Measurements from ENCODE around the gene LYST. TPM values are rescaled to one million over a fixed set of nuclear protein-coding genes. Genes with fewer than 3 reads are reported as not detected.

Gene LYST
- polyA plus RNA-seq, 3 donors, result 46.3 to 128 (median 67.9) TPM

DNA sequence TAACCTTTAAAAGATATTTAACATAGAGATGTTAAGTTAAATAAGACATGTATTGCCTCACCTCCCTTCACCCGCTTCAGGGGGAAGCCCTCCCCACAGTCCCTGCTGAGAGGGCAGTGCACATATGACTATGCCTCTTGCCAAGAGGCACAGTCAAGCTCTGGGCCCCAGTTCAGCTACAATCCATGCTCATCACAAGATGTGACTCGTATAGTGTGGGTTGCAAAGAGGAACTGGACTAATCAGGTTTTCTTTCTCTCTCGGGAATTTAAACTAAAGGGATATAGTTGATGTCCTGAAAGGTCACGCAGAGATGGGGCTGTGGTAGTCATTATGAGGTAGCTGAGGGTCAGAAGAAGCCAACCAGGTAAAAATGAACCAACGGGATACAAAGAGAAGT is 35.6 kb downstream of the LYST start:
- Histone ChIP-seq H3K79me2 (ENCODE audit: insufficient read depth, low read length) (peaks cover 100% of the 10 kb centered on the region), H3K27me3 (ENCODE audit: control insufficient read depth in 2 of 2, insufficient read depth in 2 of 2, low read length in 2 of 2) (no peaks in the 10 kb centered on the region), H2AFZ (ENCODE audit: insufficient read depth, low read depth, low read length, poor library complexity, severe bottlenecking) (no peak overlapping the region), H3K36me3 (replicated peaks in 1 of 2; ENCODE audit: control insufficient read depth in 1 of 2, insufficient read depth in 2 of 2, low read length in 2 of 2) (peaks cover 64 to 72% of the 10 kb centered on the region in 2 donors), H3K9me3 (replicated peaks in 1 of 2; ENCODE audit: control insufficient read depth in 1 of 2, insufficient read depth in 1 of 2, low read length in 2 of 2) (no peaks in the 10 kb centered on the region), H3K9ac (ENCODE audit: insufficient read depth, low read length, poor library complexity, severe bottlenecking) (no peak overlapping the region), H3K4me2 (replicated peaks; ENCODE audit: extremely low read depth, low read length, poor library complexity, severe bottlenecking) (no peak overlapping the region), H3K27ac (ENCODE audit: low read depth in 1 of 2, low read length in 2 of 2) (peak overlapping the region; percentile 9 to 71), H4K20me1 (ENCODE audit: insufficient read depth, low read length) (peaks cover 100% of the 10 kb centered on the region), H3K4me1 (ENCODE audit: control insufficient read depth in 1 of 2, insufficient read depth in 2 of 2, low read length in 2 of 2) (peaks cover 17 to 18% of the 10 kb centered on the region in 2 donors), H3K4me3 (replicated peaks in 1 of 3; ENCODE audit: low read depth in 2 of 3, low read length in 3 of 3) (no peak overlapping the region)
- no peak overlapping the region for H3K4me3 Mint-ChIP-seq
- WGBS (ENCODE audit: insufficient coverage), result no CpG with 5 or more reads among the region's 5 CpGs
- TF ChIP-seq, protein P1, sequence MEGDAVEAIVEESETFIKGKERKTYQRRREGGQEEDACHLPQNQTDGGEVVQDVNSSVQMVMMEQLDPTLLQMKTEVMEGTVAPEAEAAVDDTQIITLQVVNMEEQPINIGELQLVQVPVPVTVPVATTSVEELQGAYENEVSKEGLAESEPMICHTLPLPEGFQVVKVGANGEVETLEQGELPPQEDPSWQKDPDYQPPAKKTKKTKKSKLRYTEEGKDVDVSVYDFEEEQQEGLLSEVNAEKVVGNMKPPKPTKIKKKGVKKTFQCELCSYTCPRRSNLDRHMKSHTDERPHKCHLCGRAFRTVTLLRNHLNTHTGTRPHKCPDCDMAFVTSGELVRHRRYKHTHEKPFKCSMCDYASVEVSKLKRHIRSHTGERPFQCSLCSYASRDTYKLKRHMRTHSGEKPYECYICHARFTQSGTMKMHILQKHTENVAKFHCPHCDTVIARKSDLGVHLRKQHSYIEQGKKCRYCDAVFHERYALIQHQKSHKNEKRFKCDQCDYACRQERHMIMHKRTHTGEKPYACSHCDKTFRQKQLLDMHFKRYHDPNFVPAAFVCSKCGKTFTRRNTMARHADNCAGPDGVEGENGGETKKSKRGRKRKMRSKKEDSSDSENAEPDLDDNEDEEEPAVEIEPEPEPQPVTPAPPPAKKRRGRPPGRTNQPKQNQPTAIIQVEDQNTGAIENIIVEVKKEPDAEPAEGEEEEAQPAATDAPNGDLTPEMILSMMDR (IDR thresholded peaks at IDR 0.05), result no peak
- peak; percentile 70 to 89 (median 74) for DNase-seq
- H3K27me3 Mint-ChIP-seq (ENCODE audit: low read depth in 3 of 3), result no peaks in the 10 kb centered on the region
- no peaks in the 10 kb centered on the region for H3K9me3 Mint-ChIP-seq
- H3K36me3 Mint-ChIP-seq, result peaks cover 41 to 43% of the 10 kb centered on the region in 2 donors
- H3K4me1 Mint-ChIP-seq, result peaks cover 26% of the 10 kb centered on the region
- peak overlapping the region; percentile 73 to 97 (median 95) for H3K27ac Mint-ChIP-seq
- intact Hi-C loops (cut with micrococcal nuclease), result loop anchor here (5.0 to 10.0 kb wide), 3 partner anchors 36 to 144 kb away; partner anchors contain the start of gene LYST (in 1 of the 2)

DNA sequence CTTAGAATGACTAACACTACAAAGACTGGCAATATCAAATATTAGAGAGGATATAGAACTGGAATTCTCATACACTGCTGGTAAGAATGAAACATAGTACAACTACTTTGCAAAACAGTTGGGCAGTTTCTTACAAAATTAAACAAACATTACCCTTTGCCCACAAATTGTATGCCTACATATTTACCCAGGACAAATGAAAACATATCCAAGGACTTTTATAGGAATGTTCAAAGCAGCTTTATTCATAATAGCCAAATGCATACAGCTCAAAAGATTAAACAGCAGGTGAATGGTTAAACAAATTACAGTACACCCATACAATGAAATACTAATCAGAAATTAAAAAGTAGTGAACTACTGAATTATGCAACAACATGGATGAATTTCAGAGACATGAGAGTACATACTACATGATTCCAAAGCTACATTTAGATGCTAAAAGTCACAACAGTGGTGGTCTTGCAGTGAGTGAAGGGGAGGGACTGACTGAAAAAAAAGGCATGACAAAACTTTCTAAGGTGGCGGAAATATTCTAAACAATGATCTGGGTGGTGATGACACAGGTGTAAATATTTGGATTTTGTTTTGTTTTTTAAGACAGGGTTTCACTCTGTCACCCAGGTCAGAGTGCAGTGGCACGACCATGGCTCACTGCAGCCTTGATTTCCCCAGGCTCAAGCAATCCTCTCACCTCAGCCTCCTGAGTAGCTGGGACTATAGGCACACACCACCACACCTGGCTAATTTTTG is 40.4 kb downstream of the LYST start:
- H3K27ac Mint-ChIP-seq, result peak overlapping the region in 6 of 7 donors; percentile 18 to 83 (median 34)
- intact Hi-C loops (cut with micrococcal nuclease), result no loop called here
- no peak overlapping the region for H3K9ac ChIP-seq (ENCODE audit: insufficient read depth, low read length, poor library complexity, severe bottlenecking)
- H4K20me1 ChIP-seq (ENCODE audit: insufficient read depth, low read length), result peaks cover 99% of the 10 kb centered on the region
- peaks cover 15% of the 10 kb centered on the region for H3K4me1 Mint-ChIP-seq
- peaks cover 100% of the 10 kb centered on the region for H3K79me2 ChIP-seq (ENCODE audit: insufficient read depth, low read length)
- H3K4me3 ChIP-seq (replicated peaks in 1 of 3; ENCODE audit: low read depth in 2 of 3, low read length in 3 of 3), result no peak overlapping the region
- no peaks in the 10 kb centered on the region for H3K9me3 ChIP-seq (replicated peaks in 1 of 2; ENCODE audit: control insufficient read depth in 1 of 2, insufficient read depth in 1 of 2, low read length in 2 of 2)
- 100% methylated on average over 1 of the region's 2 CpGs for WGBS (ENCODE audit: insufficient coverage)
- H3K36me3 Mint-ChIP-seq, result peaks cover 60 to 73% of the 10 kb centered on the region in 2 donors
- H3K27ac ChIP-seq (ENCODE audit: low read depth in 1 of 2, low read length in 2 of 2), result peak overlapping the region in 1 of 2 donors; percentile 37
- H3K27me3 ChIP-seq (ENCODE audit: control insufficient read depth in 2 of 2, insufficient read depth in 2 of 2, low read length in 2 of 2), result no peaks in the 10 kb centered on the region
- TF ChIP-seq, protein P1 (IDR thresholded peaks at IDR 0.05), result no peak
- no peak overlapping the region for H3K4me2 ChIP-seq (replicated peaks; ENCODE audit: extremely low read depth, low read length, poor library complexity, severe bottlenecking)
- no peak overlapping the region for H2AFZ ChIP-seq (ENCODE audit: insufficient read depth, low read depth, low read length, poor library complexity, severe bottlenecking)
- H3K36me3 ChIP-seq (replicated peaks in 1 of 2; ENCODE audit: control insufficient read depth in 1 of 2, insufficient read depth in 2 of 2, low read length in 2 of 2), result peaks cover 85 to 97% of the 10 kb centered on the region in 2 donors
- H3K9me3 Mint-ChIP-seq, result no peaks in the 10 kb centered on the region
- no peaks in the 10 kb centered on the region for H3K27me3 Mint-ChIP-seq (ENCODE audit: low read depth in 3 of 3)
- DNase-seq, result no peak
- no peak overlapping the region for H3K4me3 Mint-ChIP-seq
- H3K4me1 ChIP-seq (ENCODE audit: control insufficient read depth in 1 of 2, insufficient read depth in 2 of 2, low read length in 2 of 2), result peaks cover 2 to 10% of the 10 kb centered on the region in 2 donors

Measured in CD14-positive monocyte (primary cell).